GM19238 (cell line): Measurements from ENCODE around the gene C16orf74.

Source experiments
- DNase-seq: peaks from one replicate; pipeline ENCODE4 v3.0.0; 2011; ENCODE audit warnings: low spot score; ENCODE audit not compliant: insufficient read length

The C16orf74 gene

GRCh38 chr16:85750146-85750826, 610 bp downstream of the C16orf74 start:
- no peak for DNase-seq

- DNase-seq: no peak
Observed at GRCh38 chr16:85749771-85750145, 1.1 kb downstream of the C16orf74 start.

- no peak for DNase-seq
Observed at GRCh38 chr16:85746460-85747215, 4.3 kb downstream of the C16orf74 start.

GRCh38 chr16:85738923-85739715, 11.8 kb downstream of the C16orf74 start:
- DNase-seq: no peak

GRCh38 chr16:85736921-85737320, 14.0 kb downstream of the C16orf74 start:
- no peak for DNase-seq

GRCh38 chr16:85735946-85736345, 14.9 kb downstream of the C16orf74 start:
- DNase-seq: no peak

GRCh38 chr16:85735225-85735635, 15.7 kb downstream of the C16orf74 start:
- peak; percentile 61 for DNase-seq

- DNase-seq: no peak
Observed at GRCh38 chr16:85734311-85735017, 16.4 kb downstream of the C16orf74 start.

GRCh38 chr16:85733839-85734170, 17.1 kb downstream of the C16orf74 start:
- DNase-seq: no peak

- no peak for DNase-seq
Observed at GRCh38 chr16:85733155-85733838, 17.6 kb downstream of the C16orf74 start.

GRCh38 chr16:85731179-85731578, 19.7 kb downstream of the C16orf74 start:
- DNase-seq: no peak

- DNase-seq: no peak
Observed at GRCh38 chr16:85730186-85730465, 20.8 kb downstream of the C16orf74 start.

- DNase-seq: no peak
Observed at GRCh38 chr16:85729452-85730185, 21.3 kb downstream of the C16orf74 start.

- DNase-seq: no peak
Observed at GRCh38 chr16:85728879-85729278, 22.0 kb downstream of the C16orf74 start.

GRCh38 chr16:85724936-85725335, 26.0 kb downstream of the C16orf74 start:
- no peak for DNase-seq

- DNase-seq: no peak
Observed at GRCh38 chr16:85724126-85724879, 26.6 kb downstream of the C16orf74 start.

GRCh38 chr16:85722128-85722893, 28.6 kb downstream of the C16orf74 start:
- no peak for DNase-seq

- DNase-seq: no peak
Observed at GRCh38 chr16:85720302-85720637, 30.6 kb downstream of the C16orf74 start.

GRCh38 chr16:85719605-85720301, 31.1 kb downstream of the C16orf74 start:
- no peak for DNase-seq
